CD14-positive monocyte (primary cell): Measurements from ENCODE around the gene MACROD2. TPM values are rescaled to one million over a fixed set of nuclear protein-coding genes. Genes with fewer than 3 reads are reported as not detected.

ENCODE experiments used
- DNase-seq, 3 donors: peaks; one replicate each; pipeline ENCODE4 v3.0.0-alpha.2; 2011 to 2022
- H2AFZ ChIP-seq: 2 replicates; pipeline ENCODE4 v1.6.0; 2012; ENCODE audit warnings: mild to moderate bottlenecking, low read depth, low read length, inconsistent platforms; ENCODE audit not compliant: insufficient read depth, poor library complexity, severe bottlenecking
- H3K27ac ChIP-seq, 2 donors: 1 replicate in 1 of 2; 2 replicates in 1 of 2; pipeline ENCODE4 v1.5.1; 2012 to 2013; ENCODE audit warnings: low read length in 2 of 2, control low read depth in 1 of 2, inconsistent platforms in 1 of 2, low read depth in 1 of 2, mild to moderate bottlenecking in 1 of 2
- H3K27me3 ChIP-seq, 2 donors: one replicate each; pipeline versions ENCODE4 v1.6.0 to v1.6.1; 2011 to 2013; ENCODE audit warnings: low read length in 2 of 2; ENCODE audit not compliant: control insufficient read depth in 2 of 2, insufficient read depth in 2 of 2
- H3K36me3 ChIP-seq, 2 donors: replicated peaks in 1 of 2; 1 replicate in 1 of 2; 2 replicates in 1 of 2; pipeline versions ENCODE4 v1.5.1 to v1.6.1; 2012 to 2013; ENCODE audit warnings: low read length in 2 of 2, control low read depth in 1 of 2, inconsistent platforms in 1 of 2, mild to moderate bottlenecking in 1 of 2; ENCODE audit not compliant: insufficient read depth in 2 of 2, control insufficient read depth in 1 of 2
- H3K4me1 ChIP-seq, 2 donors: 1 replicate in 1 of 2; 2 replicates in 1 of 2; pipeline versions ENCODE4 v1.5.1 to v1.6.1; 2012 to 2013; ENCODE audit warnings: low read length in 2 of 2, control low read depth in 1 of 2, inconsistent platforms in 1 of 2, mild to moderate bottlenecking in 1 of 2, moderate library complexity in 1 of 2; ENCODE audit not compliant: insufficient read depth in 2 of 2, control insufficient read depth in 1 of 2
- H3K4me2 ChIP-seq: replicated peaks from 2 replicates; pipeline ENCODE3; 2012; ENCODE audit warnings: low read length, moderate library complexity, mild to moderate bottlenecking; ENCODE audit not compliant: poor library complexity, severe bottlenecking; ENCODE audit errors: extremely low read depth
- H3K4me3 ChIP-seq, 3 experiments: fragments of 200-600 bp in 1 of 3; sonication (generic) in 1 of 3; replicated peaks in 1 of 3; 1 replicate in 2 of 3; 2 replicates in 1 of 3; pipeline ENCODE4 v1.5.1; 2011 to 2013; ENCODE audit warnings: low read length in 3 of 3, mild to moderate bottlenecking in 3 of 3, control low read depth in 2 of 3, low read depth in 2 of 3, inconsistent platforms in 1 of 3, moderate library complexity in 1 of 3
- H3K79me2 ChIP-seq: 2 replicates; pipeline ENCODE4 v1.6.0; 2012; ENCODE audit warnings: mild to moderate bottlenecking, control low read depth, inconsistent platforms, low read length, moderate library complexity; ENCODE audit not compliant: insufficient read depth
- H3K9ac ChIP-seq: 2 replicates; pipeline ENCODE4 v1.6.0; 2017; ENCODE audit warnings: low read length, mild to moderate bottlenecking; ENCODE audit not compliant: insufficient read depth, poor library complexity, severe bottlenecking
- H3K9me3 ChIP-seq, 2 donors: replicated peaks in 1 of 2; 1 replicate in 1 of 2; 2 replicates in 1 of 2; pipeline versions ENCODE4 v1.5.1 to v1.6.1; 2012 to 2013; ENCODE audit warnings: low read length in 2 of 2, control low read depth in 1 of 2; ENCODE audit not compliant: control insufficient read depth in 1 of 2, insufficient read depth in 1 of 2
- H4K20me1 ChIP-seq: 2 replicates; pipeline ENCODE4 v1.6.0; 2012; ENCODE audit warnings: mild to moderate bottlenecking, low read length, control low read depth, moderate library complexity; ENCODE audit not compliant: insufficient read depth
- H3K27ac Mint-ChIP-seq, 7 donors: one replicate each; pipeline ENCODE4 v1.8.0; 2020; ENCODE audit warnings: mild to moderate bottlenecking in 7 of 7, mixed read lengths in 7 of 7, moderate library complexity in 6 of 7, inconsistent platforms in 2 of 7
- H3K27me3 Mint-ChIP-seq, 3 donors: one replicate each; pipeline ENCODE4 v1.8.0; 2021 to 2022; ENCODE audit warnings: low read depth in 3 of 3, mild to moderate bottlenecking in 3 of 3, mixed read lengths in 3 of 3, moderate library complexity in 3 of 3, inconsistent platforms in 1 of 3
- H3K36me3 Mint-ChIP-seq, 2 donors: one replicate each; pipeline ENCODE4 v1.8.0; 2020; ENCODE audit warnings: mixed read lengths in 2 of 2, inconsistent platforms in 1 of 2, mild to moderate bottlenecking in 1 of 2
- H3K4me1 Mint-ChIP-seq: one replicate; pipeline ENCODE4 v1.8.0; 2020; ENCODE audit warnings: mild to moderate bottlenecking, mixed read lengths
- H3K4me3 Mint-ChIP-seq, 2 donors: one replicate each; pipeline ENCODE4 v1.8.0; 2020; ENCODE audit warnings: mild to moderate bottlenecking in 2 of 2, mixed read lengths in 2 of 2, moderate library complexity in 1 of 2
- H3K9me3 Mint-ChIP-seq, 7 donors: one replicate each; pipeline ENCODE4 v1.8.0; 2020 to 2022; ENCODE audit warnings: mixed read lengths in 7 of 7, mild to moderate bottlenecking in 6 of 7, moderate library complexity in 6 of 7, inconsistent platforms in 2 of 7
- WGBS: methylation state at CpG from one replicate; pipeline ENCODE4 v1.1.5; 2013; ENCODE audit warnings: missing lambda C conversion rate; ENCODE audit not compliant: insufficient coverage; 5-methylcytosine and 5-hydroxymethylcytosine counted together
- intact Hi-C, 2 donors: fragments of 100-400 bp; cut with micrococcal nuclease; formaldehyde crosslinking; loops; one replicate each; pipeline versions ENCODE4 v1.15.0 to v1.15.1; 2023
- polyA plus RNA-seq, 3 donors: library from polyadenylated mRNA; depleted of rRNA in 1 of 3; unstranded in 2 of 3; stranded (reverse) in 1 of 3; fragments of 300-500 nt in 2 of 3; fragments of >200 nt in 1 of 3; fragmentation: Illumina TruSeq in 2 of 3; gene quantifications; 1 replicate in 2 of 3; 2 replicates in 1 of 3; pipeline ENCODE4 v1.2.3, GENCODE V29; 2012 to 2021
- TF ChIP-seq, protein P1 (sequence below): fragments of 200-600 bp; IDR thresholded peaks from one replicate; pipeline ENCODE4 v1.8.0; 2022; ENCODE audit warnings: antibody characterized with exemption, mild to moderate bottlenecking

Gene MACROD2
- polyA plus RNA-seq, 3 donors = 0.23 TPM; not detected in 2

DNA sequence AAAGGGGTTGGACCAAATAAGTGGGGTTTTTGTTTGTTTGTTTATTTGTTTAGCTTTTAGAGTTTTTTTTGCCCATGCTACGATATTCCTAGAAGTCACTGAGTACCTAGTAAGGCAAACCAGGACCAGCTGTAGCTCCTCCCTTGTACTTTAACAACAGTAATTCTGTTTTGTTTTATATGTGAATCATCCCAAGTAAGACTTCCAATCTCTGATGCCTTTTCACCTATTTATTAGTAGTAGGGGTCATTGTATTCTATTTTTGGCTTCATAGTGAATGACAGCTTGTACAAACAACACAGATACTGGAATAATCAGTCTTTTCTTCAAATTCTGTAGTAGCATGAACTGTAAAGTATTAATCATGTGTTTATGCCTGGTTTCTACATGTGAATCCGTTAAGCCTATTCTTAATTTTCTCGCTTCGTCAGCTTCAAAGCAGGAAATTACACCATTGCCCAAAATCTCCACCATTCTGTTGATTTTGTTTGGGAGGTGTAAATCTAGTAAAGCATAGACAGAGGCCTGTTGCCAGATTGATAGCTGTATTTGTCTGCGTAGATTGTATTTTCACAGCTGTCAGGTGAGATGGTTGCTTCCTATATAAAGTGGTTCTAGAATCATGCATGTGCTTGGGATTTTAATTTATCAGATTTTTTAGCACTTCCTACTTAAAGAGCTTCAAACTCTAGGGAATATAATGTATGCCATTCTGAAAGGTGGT is 493.6 kb downstream of the MACROD2 start:
- H3K27me3 Mint-ChIP-seq = peaks cover 0 to 4% (median 0%) of the 10 kb centered on the region in 3 donors
- intact Hi-C loops = no loop called here
- no peak overlapping the region for H3K27ac Mint-ChIP-seq
- H3K79me2 ChIP-seq = no peaks in the 10 kb centered on the region
- H3K36me3 ChIP-seq = no peaks in the 10 kb centered on the region
- no peaks in the 10 kb centered on the region for H3K4me1 ChIP-seq
- H2AFZ ChIP-seq = no peak overlapping the region
- H3K27ac ChIP-seq = no peak overlapping the region
- H3K36me3 Mint-ChIP-seq = no peaks in the 10 kb centered on the region
- TF ChIP-seq, protein P1, sequence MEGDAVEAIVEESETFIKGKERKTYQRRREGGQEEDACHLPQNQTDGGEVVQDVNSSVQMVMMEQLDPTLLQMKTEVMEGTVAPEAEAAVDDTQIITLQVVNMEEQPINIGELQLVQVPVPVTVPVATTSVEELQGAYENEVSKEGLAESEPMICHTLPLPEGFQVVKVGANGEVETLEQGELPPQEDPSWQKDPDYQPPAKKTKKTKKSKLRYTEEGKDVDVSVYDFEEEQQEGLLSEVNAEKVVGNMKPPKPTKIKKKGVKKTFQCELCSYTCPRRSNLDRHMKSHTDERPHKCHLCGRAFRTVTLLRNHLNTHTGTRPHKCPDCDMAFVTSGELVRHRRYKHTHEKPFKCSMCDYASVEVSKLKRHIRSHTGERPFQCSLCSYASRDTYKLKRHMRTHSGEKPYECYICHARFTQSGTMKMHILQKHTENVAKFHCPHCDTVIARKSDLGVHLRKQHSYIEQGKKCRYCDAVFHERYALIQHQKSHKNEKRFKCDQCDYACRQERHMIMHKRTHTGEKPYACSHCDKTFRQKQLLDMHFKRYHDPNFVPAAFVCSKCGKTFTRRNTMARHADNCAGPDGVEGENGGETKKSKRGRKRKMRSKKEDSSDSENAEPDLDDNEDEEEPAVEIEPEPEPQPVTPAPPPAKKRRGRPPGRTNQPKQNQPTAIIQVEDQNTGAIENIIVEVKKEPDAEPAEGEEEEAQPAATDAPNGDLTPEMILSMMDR = no peak
- H4K20me1 ChIP-seq = no peaks in the 10 kb centered on the region
- no CpG with 5 or more reads among the region's 5 CpGs for WGBS
- H3K4me2 ChIP-seq = no peak overlapping the region
- no peaks in the 10 kb centered on the region for H3K27me3 ChIP-seq
- DNase-seq = no peak
- no peaks in the 10 kb centered on the region for H3K4me1 Mint-ChIP-seq
- H3K4me3 ChIP-seq = no peak overlapping the region
- H3K9ac ChIP-seq = no peak overlapping the region
- H3K9me3 Mint-ChIP-seq = peaks cover 0 to 11% (median 4%) of the 10 kb centered on the region in 7 donors
- peaks cover 0 to 5% of the 10 kb centered on the region in 2 donors for H3K9me3 ChIP-seq
- no peak overlapping the region for H3K4me3 Mint-ChIP-seq

DNA sequence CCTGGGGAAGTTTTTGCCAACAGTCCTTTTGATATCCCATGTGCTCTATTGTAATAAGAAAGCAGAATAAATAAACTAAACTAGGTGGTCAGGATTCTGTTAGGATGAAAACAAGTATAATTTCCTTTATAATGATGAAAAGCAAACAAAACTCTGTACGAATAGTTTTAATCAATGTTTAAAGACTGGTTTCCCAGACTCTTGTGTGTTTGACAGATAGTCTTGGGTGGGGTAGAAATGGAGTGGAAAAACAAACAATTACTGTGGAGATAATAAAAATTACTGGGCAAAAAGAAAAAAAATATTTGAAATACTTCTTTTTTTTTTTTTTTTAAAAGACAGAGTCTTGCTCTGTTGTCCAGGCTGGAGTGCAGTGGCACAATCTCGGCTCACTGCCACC is 494.2 kb downstream of the MACROD2 start:
- H3K4me3 Mint-ChIP-seq = no peak overlapping the region
- peaks cover 0 to 5% of the 10 kb centered on the region in 2 donors for H3K9me3 ChIP-seq
- H3K27ac ChIP-seq = no peak overlapping the region
- no peak overlapping the region for H3K4me2 ChIP-seq
- TF ChIP-seq, protein P1 = no peak
- H3K4me1 ChIP-seq = no peaks in the 10 kb centered on the region
- no peak for DNase-seq
- no peak overlapping the region for H2AFZ ChIP-seq
- H3K27me3 Mint-ChIP-seq = peaks cover 0 to 2% (median 0%) of the 10 kb centered on the region in 3 donors
- no peak overlapping the region for H3K9ac ChIP-seq
- H3K27ac Mint-ChIP-seq = no peak overlapping the region
- intact Hi-C loops = no loop called here
- no peaks in the 10 kb centered on the region for H3K4me1 Mint-ChIP-seq
- H3K9me3 Mint-ChIP-seq = peaks cover 0 to 11% (median 4%) of the 10 kb centered on the region in 7 donors
- H3K79me2 ChIP-seq = no peaks in the 10 kb centered on the region
- 100% methylated on average over 1 of the region's 2 CpGs for WGBS
- H4K20me1 ChIP-seq = no peaks in the 10 kb centered on the region
- H3K27me3 ChIP-seq = no peaks in the 10 kb centered on the region
- no peaks in the 10 kb centered on the region for H3K36me3 Mint-ChIP-seq
- H3K36me3 ChIP-seq = no peaks in the 10 kb centered on the region
- no peak overlapping the region for H3K4me3 ChIP-seq
